Activated naive CD4-positive, alpha-beta T cell treated with anti-CD3 and anti-CD28 coated beads, Interleukin-2, amount 50 U/mL, for 24 hours (primary cell): ENCODE data around the gene FOSB.

ENCODE experiments used
- H3K27ac Mint-ChIP-seq: one replicate; pipeline ENCODE4 v1.8.0; 2021; ENCODE audit warnings: mild to moderate bottlenecking, mixed read lengths
- H3K27me3 Mint-ChIP-seq: one replicate; pipeline ENCODE4 v1.8.0; 2021; ENCODE audit warnings: mixed read lengths
- H3K36me3 Mint-ChIP-seq: one replicate; pipeline ENCODE4 v1.8.0; 2021; ENCODE audit warnings: mixed read lengths
- H3K4me1 Mint-ChIP-seq: one replicate; pipeline ENCODE4 v1.8.0; 2021; ENCODE audit warnings: mixed read lengths
- H3K4me3 Mint-ChIP-seq: one replicate; pipeline ENCODE4 v1.8.0; 2021; ENCODE audit warnings: mild to moderate bottlenecking, mixed read lengths
- H3K9me3 Mint-ChIP-seq: one replicate; pipeline ENCODE4 v1.8.0; 2021; ENCODE audit warnings: mixed read lengths

FOSB gene

GRCh38 chr19:45478454-45479238, 10.8 kb downstream of the FOSB start:
- no peaks in the 10 kb centered on the region for H3K9me3 Mint-ChIP-seq
- H3K27ac Mint-ChIP-seq, result peak overlapping the region; percentile 83
- H3K4me1 Mint-ChIP-seq, result peaks cover 38% of the 10 kb centered on the region
- no peaks in the 10 kb centered on the region for H3K27me3 Mint-ChIP-seq
- H3K36me3 Mint-ChIP-seq, result peaks cover 1% of the 10 kb centered on the region
- H3K4me3 Mint-ChIP-seq, result peak overlapping the region; percentile 80

DNA sequence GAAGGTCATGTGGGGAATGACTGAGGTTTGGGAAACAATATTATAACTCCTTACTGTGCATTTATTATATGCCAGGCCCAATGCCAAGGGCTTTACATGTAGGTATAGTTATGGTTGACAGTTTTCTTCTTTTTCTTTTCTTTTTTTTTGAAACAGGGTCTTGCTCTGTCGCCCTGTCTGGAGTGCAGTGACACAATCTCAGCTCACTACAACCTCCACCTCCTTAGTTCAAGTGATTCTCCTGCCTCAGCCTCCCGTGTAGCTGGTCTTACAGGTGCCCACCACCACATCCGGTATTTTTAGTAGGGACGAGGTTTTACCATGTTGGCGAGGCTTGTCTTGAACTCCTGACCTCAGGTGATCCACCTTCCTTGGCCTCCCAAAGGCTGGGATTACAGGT, 15.2 kb downstream of the FOSB start:
- no peaks in the 10 kb centered on the region for H3K9me3 Mint-ChIP-seq
- H3K4me1 Mint-ChIP-seq, result peaks cover 20% of the 10 kb centered on the region
- no peak overlapping the region for H3K27ac Mint-ChIP-seq
- H3K4me3 Mint-ChIP-seq, result no peak overlapping the region
- no peaks in the 10 kb centered on the region for H3K36me3 Mint-ChIP-seq
- H3K27me3 Mint-ChIP-seq, result no peaks in the 10 kb centered on the region

GRCh38 chr19:45484273-45484945, 16.6 kb downstream of the FOSB start:
- H3K36me3 Mint-ChIP-seq, result no peaks in the 10 kb centered on the region
- peak overlapping the region; percentile 1 for H3K4me3 Mint-ChIP-seq
- H3K9me3 Mint-ChIP-seq, result no peaks in the 10 kb centered on the region
- peaks cover 8% of the 10 kb centered on the region for H3K4me1 Mint-ChIP-seq
- H3K27me3 Mint-ChIP-seq, result no peaks in the 10 kb centered on the region
- peak overlapping the region; percentile 66 for H3K27ac Mint-ChIP-seq

- Mint-ChIP-seq H3K9me3 (no peaks in the 10 kb centered on the region), H3K36me3 (no peaks in the 10 kb centered on the region), H3K27ac (no peak overlapping the region), H3K27me3 (no peaks in the 10 kb centered on the region), H3K4me1 (peaks cover 4% of the 10 kb centered on the region), H3K4me3 (peak overlapping the region; percentile 88)
These were observed 17.7 kb downstream of the FOSB start for GRCh38 chr19:45485305-45486077.

DNA sequence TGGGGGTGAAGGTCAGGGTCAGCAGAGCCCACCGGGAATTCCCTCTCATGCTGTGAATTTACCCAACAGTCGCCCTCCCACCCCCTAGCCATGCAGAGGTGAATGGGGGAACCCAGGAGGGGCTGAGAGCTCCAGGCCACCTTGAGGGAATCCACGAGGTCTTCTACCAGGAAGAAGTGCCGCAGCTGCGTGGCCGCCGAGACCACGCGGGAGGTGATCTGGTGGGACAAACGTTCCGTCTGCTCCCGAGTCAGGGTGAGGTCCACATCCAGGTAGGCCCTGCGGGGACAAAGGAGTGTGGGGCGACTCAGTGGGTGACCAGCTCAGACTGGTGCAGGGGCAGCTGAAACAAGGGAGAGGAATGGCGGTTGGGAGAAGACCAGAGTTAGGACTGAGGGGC, 20.9 kb downstream of the FOSB start:
- no peak overlapping the region for H3K27ac Mint-ChIP-seq
- H3K4me3 Mint-ChIP-seq, result no peak overlapping the region
- H3K4me1 Mint-ChIP-seq, result peaks cover 11% of the 10 kb centered on the region

DNA sequence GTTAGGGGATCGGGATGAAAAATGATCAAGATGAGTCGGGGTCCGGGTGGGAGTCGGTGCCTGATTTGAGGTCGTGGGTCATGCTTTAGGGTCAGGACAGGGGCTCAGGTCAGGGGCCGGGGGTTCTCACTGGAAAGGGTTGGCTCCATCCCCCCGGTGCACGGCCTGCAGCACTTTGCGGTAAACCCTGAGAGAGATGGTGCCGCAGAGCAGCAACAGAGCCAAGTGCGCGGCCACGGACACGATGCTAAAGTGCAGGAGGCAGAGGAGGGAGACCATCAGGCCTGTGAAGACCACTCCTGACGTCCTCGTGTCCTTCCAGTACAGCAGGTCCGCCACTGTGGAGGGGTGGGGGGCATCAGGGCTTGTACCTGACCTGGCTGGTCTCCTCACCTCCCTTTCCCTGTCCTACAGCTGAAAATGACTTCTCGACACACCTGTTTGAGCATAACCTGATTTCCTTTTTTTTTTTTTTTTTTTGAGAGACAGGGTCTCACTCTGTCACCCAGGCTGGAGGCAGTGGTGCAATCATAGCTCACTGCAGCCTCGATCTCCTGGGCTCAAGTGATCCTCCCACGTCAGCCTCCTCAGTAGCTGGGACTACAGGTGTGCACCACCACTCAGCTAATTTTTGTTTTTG, 21.5 kb downstream of the FOSB start:
- Mint-ChIP-seq H3K4me1 (peaks cover 9% of the 10 kb centered on the region), H3K36me3 (no peaks in the 10 kb centered on the region), H3K27me3 (peaks cover 9% of the 10 kb centered on the region), H3K9me3 (no peaks in the 10 kb centered on the region), H3K27ac (no peak overlapping the region), H3K4me3 (no peak overlapping the region)

More for the DNA sequence above, 20.9 kb downstream of the FOSB start:
- Mint-ChIP-seq H3K9me3 (no peaks in the 10 kb centered on the region), H3K36me3 (no peaks in the 10 kb centered on the region), H3K27me3 (peaks cover 9% of the 10 kb centered on the region)

DNA sequence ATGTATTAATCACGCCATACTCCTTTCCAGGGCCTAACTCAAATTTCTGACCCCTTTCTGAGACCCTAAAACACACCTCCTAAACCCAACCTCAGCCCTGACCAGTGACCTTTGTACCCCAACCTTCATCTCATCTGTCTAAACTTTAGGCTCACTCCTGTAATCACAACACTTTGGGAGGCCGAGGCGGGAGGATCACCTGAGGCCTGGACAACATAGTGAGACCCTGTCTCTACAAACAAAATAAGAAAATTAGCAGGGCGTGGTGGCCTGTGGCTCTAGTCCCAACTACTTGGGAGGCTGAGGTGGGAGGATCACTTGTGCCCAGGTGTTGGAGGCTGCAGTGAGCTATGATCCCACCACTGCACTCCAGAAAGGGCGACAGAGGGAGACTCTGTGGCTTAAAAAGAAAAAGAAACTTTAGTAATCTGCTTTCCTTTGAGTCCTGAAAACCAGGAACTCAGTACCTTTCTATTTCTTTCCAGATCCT, 24.4 kb downstream of the FOSB start:
- Mint-ChIP-seq H3K27ac (peak overlapping the region; percentile 74), H3K4me3 (no peak overlapping the region), H3K36me3 (no peaks in the 10 kb centered on the region), H3K4me1 (peaks cover 22% of the 10 kb centered on the region), H3K27me3 (peaks cover 16% of the 10 kb centered on the region), H3K9me3 (no peaks in the 10 kb centered on the region)

DNA sequence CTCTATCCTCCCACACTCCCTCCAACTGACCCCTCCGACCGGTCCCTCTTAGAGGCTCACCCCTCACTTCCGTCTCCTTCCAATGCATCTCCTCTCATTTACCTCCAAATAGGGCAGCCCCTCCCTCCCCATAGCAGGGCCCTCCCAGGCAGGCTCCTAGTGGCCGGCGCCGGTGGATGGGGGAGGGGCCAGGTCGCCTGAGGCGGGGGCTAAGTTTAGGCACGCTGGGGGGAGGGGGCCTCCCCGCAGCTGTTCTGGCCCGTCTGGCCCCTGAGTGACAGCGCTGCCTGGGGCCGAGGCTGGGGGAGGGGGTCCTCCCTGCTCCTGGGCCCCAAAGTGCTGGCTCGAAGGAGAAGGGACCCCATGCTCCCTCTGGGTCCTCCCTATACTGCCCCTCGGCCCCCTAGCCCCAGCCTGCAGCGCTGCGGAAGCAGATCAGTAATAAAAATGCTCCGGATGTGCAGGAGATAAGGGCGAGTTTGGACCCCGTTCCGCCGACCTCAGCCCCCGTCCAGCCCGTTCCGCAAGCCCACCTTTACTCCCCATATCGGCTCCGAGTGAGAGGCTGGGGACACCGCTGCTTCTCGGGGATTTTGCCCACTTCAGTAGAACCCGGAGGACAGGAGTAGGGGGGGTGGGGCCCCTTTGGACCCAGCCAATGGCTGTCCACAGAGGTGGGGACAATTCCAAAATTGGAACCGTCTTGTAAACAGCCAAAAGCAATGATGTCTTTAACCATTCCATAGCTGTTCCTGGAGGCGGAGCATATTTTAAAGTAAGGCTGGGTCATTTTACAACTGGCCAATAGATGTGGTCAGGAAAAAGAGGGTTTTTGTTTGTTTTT, 25.1 kb downstream of the FOSB start:
- Mint-ChIP-seq H3K27me3 (peaks cover 16% of the 10 kb centered on the region), H3K36me3 (no peaks in the 10 kb centered on the region), H3K4me1 (peaks cover 27% of the 10 kb centered on the region), H3K4me3 (no peak overlapping the region), H3K9me3 (no peaks in the 10 kb centered on the region), H3K27ac (peak overlapping the region; percentile 74)

DNA sequence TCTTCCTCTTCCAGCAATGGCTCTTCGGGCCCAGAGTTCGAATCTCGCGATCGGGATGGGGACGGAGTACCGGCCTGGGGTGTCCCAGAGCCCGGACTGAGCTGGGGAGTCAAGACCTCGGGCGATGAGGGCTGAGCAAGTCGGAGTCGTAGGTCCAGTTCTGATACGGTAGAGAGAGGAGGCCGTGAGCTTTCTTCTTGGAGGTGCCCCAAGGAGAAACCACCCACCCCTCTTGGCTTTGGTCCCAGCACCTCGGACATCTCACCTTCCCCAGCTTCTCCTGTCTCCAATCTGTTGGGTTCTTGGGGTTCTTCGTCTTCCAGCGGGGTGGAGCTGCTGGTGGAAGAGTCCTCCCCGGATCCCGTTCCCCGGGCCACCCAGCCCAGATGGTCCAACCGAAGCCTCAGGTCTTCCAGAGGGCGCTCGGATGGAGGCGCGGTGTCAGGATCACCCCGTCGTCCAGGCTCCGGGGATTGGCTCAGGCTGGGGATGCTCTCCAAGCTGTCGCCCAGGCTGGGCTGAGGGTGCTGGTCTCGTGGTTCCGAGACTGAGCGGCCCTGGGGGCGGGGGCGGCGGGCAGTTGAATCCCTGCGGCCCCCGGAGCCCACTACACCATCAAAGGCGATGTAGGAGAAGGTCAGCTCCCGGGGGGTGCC, 26.6 kb downstream of the FOSB start:
- Mint-ChIP-seq H3K9me3 (no peaks in the 10 kb centered on the region), H3K36me3 (no peaks in the 10 kb centered on the region), H3K27me3 (peaks cover 16% of the 10 kb centered on the region), H3K4me1 (peaks cover 36% of the 10 kb centered on the region), H3K4me3 (no peak overlapping the region), H3K27ac (peak overlapping the region; percentile 76)

DNA sequence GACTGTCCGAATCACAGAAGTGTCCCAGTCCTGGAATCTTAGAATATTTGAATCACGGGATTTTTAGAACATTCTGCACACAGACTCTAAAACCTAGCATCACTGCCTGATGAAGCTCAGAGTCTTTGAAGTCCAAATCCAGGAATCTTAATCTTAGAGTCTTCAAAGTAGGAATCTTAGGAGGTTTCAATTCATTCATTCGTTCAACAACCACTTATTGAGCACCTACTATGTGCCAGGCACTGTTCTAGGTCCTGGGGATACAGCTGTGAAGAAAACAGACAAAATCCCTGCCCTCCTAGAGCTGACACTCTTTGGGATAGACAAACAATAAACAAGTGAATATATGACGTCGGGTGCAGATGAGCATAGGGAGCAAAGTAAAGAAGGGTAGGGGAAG, 27.4 kb downstream of the FOSB start:
- Mint-ChIP-seq H3K4me3 (peak overlapping the region; percentile 66), H3K4me1 (peaks cover 41% of the 10 kb centered on the region), H3K27me3 (peaks cover 16% of the 10 kb centered on the region), H3K9me3 (no peaks in the 10 kb centered on the region), H3K27ac (no peak overlapping the region), H3K36me3 (no peaks in the 10 kb centered on the region)

DNA sequence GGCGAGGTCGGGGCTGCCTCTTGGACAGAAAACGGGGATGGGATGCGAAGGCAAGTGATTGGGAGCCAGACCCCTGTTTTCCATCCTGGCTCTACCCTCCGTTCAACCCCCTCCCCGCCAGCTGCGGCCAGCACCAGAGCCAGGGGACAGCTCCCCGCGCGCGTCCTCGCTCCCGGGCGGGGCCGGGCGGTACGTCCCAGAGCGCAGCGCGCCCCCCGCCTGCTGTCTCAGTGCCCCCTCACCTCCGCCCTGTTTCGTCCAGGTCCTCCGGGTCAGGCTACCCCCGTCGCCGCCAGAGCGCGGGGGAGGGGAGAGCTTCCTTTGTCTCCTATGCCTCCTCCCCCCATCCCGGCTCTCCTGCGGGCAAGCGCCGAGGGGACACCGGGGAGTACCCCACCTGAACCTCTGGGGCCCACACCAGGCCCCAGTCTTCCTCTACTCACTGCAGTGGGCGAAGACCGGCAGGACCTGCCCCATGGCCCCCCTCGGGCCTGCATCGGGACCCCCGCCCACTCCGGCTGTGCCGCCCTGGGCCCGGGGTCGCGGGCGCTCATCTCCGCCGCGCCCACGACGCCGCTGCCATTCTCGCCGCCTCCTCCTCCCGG, 28.7 kb downstream of the FOSB start:
- Mint-ChIP-seq H3K4me3 (peak overlapping the region; percentile 66), H3K4me1 (peaks cover 47% of the 10 kb centered on the region), H3K36me3 (no peaks in the 10 kb centered on the region), H3K27me3 (peaks cover 16% of the 10 kb centered on the region), H3K9me3 (no peaks in the 10 kb centered on the region), H3K27ac (no peak overlapping the region)

DNA sequence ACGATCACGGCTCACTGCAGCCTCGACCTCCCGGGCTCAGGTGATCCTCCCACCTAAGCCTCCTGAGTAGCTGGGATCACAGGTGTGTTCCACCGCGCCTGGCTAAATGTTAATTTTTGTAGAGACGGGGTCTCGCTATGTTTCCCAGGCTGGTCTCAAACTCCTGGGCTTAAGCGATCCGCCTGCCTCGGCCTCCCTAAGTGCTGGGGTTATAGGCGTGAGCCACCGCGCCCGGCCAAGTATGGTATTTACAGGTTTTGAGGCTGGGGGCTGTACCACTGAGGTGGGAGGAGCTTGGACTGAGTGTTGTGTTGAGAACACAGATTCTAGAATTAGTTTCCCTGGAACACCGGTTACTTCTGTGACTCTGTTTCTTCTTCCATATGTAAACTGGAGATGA, 30.0 kb downstream of the FOSB start:
- H3K9me3 Mint-ChIP-seq, result no peaks in the 10 kb centered on the region
- peak overlapping the region; percentile 83 for H3K4me3 Mint-ChIP-seq
- peaks cover 47% of the 10 kb centered on the region for H3K4me1 Mint-ChIP-seq
- peaks cover 10% of the 10 kb centered on the region for H3K27me3 Mint-ChIP-seq
- H3K27ac Mint-ChIP-seq, result peak overlapping the region; percentile 70
- H3K36me3 Mint-ChIP-seq, result peaks cover 2% of the 10 kb centered on the region

DNA sequence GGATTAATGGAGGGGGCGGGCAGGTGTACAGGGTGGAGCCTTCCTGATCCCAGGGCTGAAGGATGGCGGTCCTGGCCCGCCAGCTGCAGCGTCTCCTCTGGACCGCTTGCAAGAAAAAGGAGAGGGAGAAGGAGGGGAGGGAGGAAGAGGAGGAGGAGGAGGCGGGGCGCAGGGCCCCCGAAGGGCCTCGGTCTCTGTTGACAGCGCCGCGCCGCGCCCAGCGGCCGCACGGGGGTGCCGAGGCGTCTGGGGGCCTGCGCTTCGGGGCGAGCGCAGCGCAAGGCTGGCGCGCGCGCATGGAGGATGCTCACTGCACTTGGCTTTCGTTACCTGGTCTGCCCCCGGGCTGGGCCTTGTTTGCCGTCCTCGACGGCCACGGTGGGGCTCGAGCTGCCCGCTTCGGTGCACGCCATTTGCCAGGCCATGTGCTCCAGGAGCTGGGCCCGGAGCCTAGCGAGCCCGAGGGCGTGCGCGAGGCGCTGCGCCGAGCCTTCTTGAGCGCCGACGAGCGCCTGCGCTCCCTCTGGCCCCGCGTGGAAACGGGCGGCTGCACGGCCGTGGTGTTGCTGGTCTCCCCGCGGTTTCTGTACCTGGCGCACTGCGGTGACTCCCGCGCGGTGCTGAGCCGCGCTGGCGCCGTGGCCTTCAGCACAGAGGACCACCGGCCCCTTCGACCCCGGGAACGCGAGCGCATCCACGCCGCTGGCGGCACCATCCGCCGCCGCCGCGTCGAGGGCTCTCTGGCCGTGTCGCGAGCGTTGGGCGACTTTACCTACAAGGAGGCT, 30.8 kb downstream of the FOSB start, which contains the start of gene PPM1N:
Gene PPM1N, plus strand, starts transcription at position 33 of the 785 bp plus-strand sequence. Its CDS starts 30 bp downstream, at position 63.
- Mint-ChIP-seq H3K9me3 (no peaks in the 10 kb centered on the region), H3K27me3 (peaks cover 6% of the 10 kb centered on the region), H3K27ac (peak within 1 kb of the TSS; percentile 86), H3K4me1 (peaks cover 40% of the 10 kb centered on the region), H3K4me3 (peak within 1 kb of the TSS; percentile 86), H3K36me3 (peaks cover 2% of the 10 kb centered on the region)
